ENCODE data around the gene ZNF566. TPM values are rescaled to one million over a fixed set of nuclear protein-coding genes. Genes with fewer than 3 reads are reported as not detected.

ZNF566 gene
- total RNA-seq, 1 experiment from 2014 or later, result 3.1 TPM

DNA sequence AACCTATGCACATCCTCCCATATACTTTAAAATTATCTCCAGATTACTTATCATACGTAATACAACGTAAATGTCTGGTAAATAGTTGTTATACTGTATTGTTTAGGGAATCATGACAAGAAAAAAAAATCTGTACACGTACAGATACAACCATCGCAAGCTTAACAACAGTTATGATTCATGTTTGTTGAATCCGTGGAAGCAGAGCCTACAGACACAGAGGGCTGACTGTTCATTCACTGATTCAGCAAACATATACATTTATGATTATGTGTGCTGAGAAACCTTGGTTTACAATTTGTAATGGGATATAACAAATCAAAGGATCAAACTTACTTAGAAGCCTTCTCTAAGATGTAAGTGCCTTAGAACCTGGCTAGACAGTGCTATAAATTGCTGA, 37.2 kb upstream of the ZNF566 start:
- Histone ChIP-seq H3K27ac (ENCODE audit: low read length) (no peak overlapping the region), H3K27me3 (ENCODE audit: low read length) (no peaks in the 10 kb centered on the region), H3K9ac (ENCODE audit: low read length) (no peak overlapping the region), H3K9me3 (ENCODE audit: low read length) (peaks cover 16% of the 10 kb centered on the region; the same call in 1 of the 2 replicates), H3K4me1 (ENCODE audit: insufficient read depth, low read length) (no peaks in the 10 kb centered on the region), H3K36me3 (ENCODE audit: low read depth, low read length) (peaks cover 41% of the 10 kb centered on the region), H3K9me2 (replicated peaks; ENCODE audit: low read length) (no peaks in the 10 kb centered on the region), H3K4me3 (ENCODE audit: low read length) (peak overlapping the region; percentile 77; the same call in 1 of the 2 replicates), H4K20me1 (ENCODE audit: low read length) (no peaks in the 10 kb centered on the region), H3K79me2 (ENCODE audit: low read length) (peaks cover 23% of the 10 kb centered on the region), H3K4me2 (ENCODE audit: low read length) (peak overlapping the region; percentile 92; the same call in 1 of the 2 replicates), H2AFZ (ENCODE audit: low read length) (no peak overlapping the region), H3F3A (ENCODE audit: low read length, unreplicated experiment) (no peaks in the 10 kb centered on the region)
- no TSS peak for BruUV-seq (replicated peaks)
- CTCF ChIA-PET, result no interaction called here
- TF ChIP-seq EZH2phosphoT487 (IDR thresholded peaks at IDR 0.05; ENCODE audit: borderline replicate concordance, low read length), result no peak
- no peak for TF ChIP-seq EZH2 (IDR thresholded peaks at IDR 0.05; ENCODE audit: low read length, unreplicated experiment)
- TF ChIP-seq, protein P1, sequence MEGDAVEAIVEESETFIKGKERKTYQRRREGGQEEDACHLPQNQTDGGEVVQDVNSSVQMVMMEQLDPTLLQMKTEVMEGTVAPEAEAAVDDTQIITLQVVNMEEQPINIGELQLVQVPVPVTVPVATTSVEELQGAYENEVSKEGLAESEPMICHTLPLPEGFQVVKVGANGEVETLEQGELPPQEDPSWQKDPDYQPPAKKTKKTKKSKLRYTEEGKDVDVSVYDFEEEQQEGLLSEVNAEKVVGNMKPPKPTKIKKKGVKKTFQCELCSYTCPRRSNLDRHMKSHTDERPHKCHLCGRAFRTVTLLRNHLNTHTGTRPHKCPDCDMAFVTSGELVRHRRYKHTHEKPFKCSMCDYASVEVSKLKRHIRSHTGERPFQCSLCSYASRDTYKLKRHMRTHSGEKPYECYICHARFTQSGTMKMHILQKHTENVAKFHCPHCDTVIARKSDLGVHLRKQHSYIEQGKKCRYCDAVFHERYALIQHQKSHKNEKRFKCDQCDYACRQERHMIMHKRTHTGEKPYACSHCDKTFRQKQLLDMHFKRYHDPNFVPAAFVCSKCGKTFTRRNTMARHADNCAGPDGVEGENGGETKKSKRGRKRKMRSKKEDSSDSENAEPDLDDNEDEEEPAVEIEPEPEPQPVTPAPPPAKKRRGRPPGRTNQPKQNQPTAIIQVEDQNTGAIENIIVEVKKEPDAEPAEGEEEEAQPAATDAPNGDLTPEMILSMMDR (conservative IDR thresholded peaks at IDR 0.05; ENCODE audit: low read depth, low read length), result no peak
- no peak for DNase-seq
- POLR2A ChIA-PET (ENCODE audit: unreplicated experiment), result no interaction called here
- intact Hi-C loops (cut with micrococcal nuclease), result no loop called here
- no peak for ATAC-seq

DNA sequence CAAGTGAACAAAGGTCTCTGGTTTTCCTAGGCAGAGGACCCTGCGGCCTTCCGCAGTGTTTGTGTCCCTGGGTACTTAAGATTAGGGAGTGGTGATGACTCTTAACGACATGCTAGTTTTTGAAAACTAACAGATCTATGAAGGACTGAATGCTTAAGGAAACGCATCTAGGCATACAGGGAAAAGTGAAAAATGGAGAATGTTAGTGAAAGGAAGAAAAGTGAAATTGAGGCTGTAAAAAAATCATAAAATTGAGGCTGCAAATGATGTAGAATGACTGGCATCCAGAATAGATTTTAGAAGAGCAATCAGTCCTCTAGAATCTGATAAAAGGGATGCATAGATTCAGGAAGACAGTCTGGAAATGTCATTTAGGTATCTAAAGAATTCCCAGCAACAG, 35.3 kb upstream of the ZNF566 start:
- H4K20me1 ChIP-seq (ENCODE audit: low read length), result no peaks in the 10 kb centered on the region
- no peak overlapping the region for H3K9ac ChIP-seq (ENCODE audit: low read length)
- H3K4me2 ChIP-seq (ENCODE audit: low read length), result no peak overlapping the region
- no peak for DNase-seq
- H3K36me3 ChIP-seq (ENCODE audit: low read depth, low read length), result peaks cover 51% of the 10 kb centered on the region
- ChIA-PET CTCF (no interaction called here), POLR2A (ENCODE audit: unreplicated experiment) (no interaction called here)
- intact Hi-C loops (cut with micrococcal nuclease), result no loop called here
- TF ChIP-seq, protein P1 (conservative IDR thresholded peaks at IDR 0.05; ENCODE audit: low read depth, low read length), result no peak
- TF ChIP-seq EZH2 (IDR thresholded peaks at IDR 0.05; ENCODE audit: low read length, unreplicated experiment) (no peak), EZH2phosphoT487 (IDR thresholded peaks at IDR 0.05; ENCODE audit: borderline replicate concordance, low read length) (no peak)
- H2AFZ ChIP-seq (ENCODE audit: low read length), result no peak overlapping the region
- no peak overlapping the region for H3K4me3 ChIP-seq (ENCODE audit: low read length)
- H3F3A ChIP-seq (ENCODE audit: low read length, unreplicated experiment), result no peaks in the 10 kb centered on the region
- H3K27me3 ChIP-seq (ENCODE audit: low read length), result no peaks in the 10 kb centered on the region
- H3K9me3 ChIP-seq (ENCODE audit: low read length), result peaks cover 11% of the 10 kb centered on the region; the same call in 1 of the 2 replicates
- ATAC-seq, result no peak
- H3K27ac ChIP-seq (ENCODE audit: low read length), result no peak overlapping the region
- no TSS peak for BruUV-seq (replicated peaks)
- H3K9me2 ChIP-seq (replicated peaks; ENCODE audit: low read length), result no peaks in the 10 kb centered on the region
- peaks cover 23% of the 10 kb centered on the region for H3K79me2 ChIP-seq (ENCODE audit: low read length)
- no peaks in the 10 kb centered on the region for H3K4me1 ChIP-seq (ENCODE audit: insufficient read depth, low read length)

DNA sequence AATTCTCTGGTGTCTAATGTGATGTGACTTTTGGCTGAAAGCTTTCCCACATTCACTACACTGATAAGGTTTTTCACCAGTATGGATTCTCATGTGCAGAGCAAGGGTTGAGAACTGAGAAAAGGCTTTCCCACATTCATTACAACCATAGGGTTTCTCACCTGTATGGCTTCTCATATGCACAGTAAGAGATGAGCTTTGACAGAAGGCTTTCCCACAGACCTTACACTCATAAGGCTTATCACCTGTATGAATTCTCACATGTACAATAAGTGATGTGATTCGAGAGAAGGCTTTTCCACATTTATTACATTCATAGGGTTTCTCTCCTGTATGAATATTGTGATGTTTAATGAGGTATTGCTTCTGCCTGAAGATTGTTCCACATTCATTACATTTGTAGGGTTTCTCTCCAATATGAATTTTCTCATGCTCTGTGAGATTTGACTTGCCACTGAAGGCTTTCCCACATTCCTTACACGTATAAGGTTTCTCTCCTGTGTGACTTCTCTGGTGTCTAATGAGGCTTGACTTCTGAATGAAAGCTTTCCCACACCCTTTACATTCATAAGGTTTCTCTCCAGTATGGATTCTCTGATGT, 24.8 kb upstream of the ZNF566 start:
- H3K36me3 ChIP-seq (ENCODE audit: low read depth, low read length), result peaks cover 56% of the 10 kb centered on the region
- no peaks in the 10 kb centered on the region for H4K20me1 ChIP-seq (ENCODE audit: low read length)
- no peaks in the 10 kb centered on the region for H3K9me2 ChIP-seq (replicated peaks; ENCODE audit: low read length)
- no peaks in the 10 kb centered on the region for H3K4me1 ChIP-seq (ENCODE audit: insufficient read depth, low read length)
- TF ChIP-seq EZH2 (IDR thresholded peaks at IDR 0.05; ENCODE audit: low read length, unreplicated experiment) (no peak), EZH2phosphoT487 (IDR thresholded peaks at IDR 0.05; ENCODE audit: borderline replicate concordance, low read length) (no peak)
- TF ChIP-seq, protein P1 (conservative IDR thresholded peaks at IDR 0.05; ENCODE audit: low read depth, low read length), result no peak
- H3K9me3 ChIP-seq (ENCODE audit: low read length), result peaks cover 37% of the 10 kb centered on the region
- H3K27me3 ChIP-seq (ENCODE audit: low read length), result no peaks in the 10 kb centered on the region
- H3K4me3 ChIP-seq (ENCODE audit: low read length), result no peak overlapping the region
- H3K79me2 ChIP-seq (ENCODE audit: low read length), result no peaks in the 10 kb centered on the region
- H2AFZ ChIP-seq (ENCODE audit: low read length), result no peak overlapping the region
- no peak overlapping the region for H3K27ac ChIP-seq (ENCODE audit: low read length)
- POLR2A ChIA-PET (ENCODE audit: unreplicated experiment), result no interaction called here
- H3K4me2 ChIP-seq (ENCODE audit: low read length), result no peak overlapping the region
- intact Hi-C loops (cut with micrococcal nuclease), result no loop called here
- ATAC-seq, result no peak
- CTCF ChIA-PET, result no interaction called here
- H3K9ac ChIP-seq (ENCODE audit: low read length), result no peak overlapping the region
- no peaks in the 10 kb centered on the region for H3F3A ChIP-seq (ENCODE audit: low read length, unreplicated experiment)
- no TSS peak for BruUV-seq (replicated peaks)
- DNase-seq, result no peak
